CD4-positive, alpha-beta T cell treated with Interleukin-12 subunit alpha and Interleukin-12 subunit beta, for 1 hour (primary cell): ENCODE data around the gene IQCN.

Experiments
- DNase-seq: peaks from one replicate; pipeline ENCODE4 v3.0.0-alpha.2; 2020

IQCN gene

DNA sequence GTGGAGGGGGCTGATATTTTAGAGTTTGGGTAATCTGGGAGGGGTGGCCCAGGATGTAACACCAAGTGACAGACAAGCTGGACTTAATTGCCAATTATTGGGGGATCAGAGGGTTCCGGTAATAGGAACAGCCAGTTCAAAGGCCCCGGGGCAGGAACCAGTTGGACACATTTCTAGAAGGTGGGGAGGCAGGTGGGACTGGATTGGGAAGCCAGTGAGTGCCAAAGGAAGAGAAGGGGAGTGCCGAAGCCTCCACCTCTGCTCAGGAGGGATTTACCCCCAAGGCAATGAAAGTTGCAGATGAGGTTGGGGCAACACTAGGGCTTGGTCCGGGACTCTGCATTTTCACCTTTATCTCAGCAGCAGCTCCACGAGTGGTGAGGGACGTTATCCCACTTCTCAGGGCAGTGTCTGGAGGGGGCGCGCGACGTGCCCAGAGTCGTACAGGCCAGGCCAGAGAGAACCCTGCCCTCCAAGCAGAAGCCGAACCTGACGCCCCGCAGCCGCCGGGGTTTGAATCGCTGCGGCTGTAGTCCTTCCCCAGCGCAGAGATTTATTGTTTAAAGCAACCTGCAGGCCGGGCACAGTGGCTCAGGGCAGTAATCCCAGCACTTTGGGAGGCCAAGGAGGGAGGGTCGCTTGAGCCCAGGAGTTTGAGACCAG, 12.9 kb upstream of the IQCN start:
- DNase-seq: no peak

DNA sequence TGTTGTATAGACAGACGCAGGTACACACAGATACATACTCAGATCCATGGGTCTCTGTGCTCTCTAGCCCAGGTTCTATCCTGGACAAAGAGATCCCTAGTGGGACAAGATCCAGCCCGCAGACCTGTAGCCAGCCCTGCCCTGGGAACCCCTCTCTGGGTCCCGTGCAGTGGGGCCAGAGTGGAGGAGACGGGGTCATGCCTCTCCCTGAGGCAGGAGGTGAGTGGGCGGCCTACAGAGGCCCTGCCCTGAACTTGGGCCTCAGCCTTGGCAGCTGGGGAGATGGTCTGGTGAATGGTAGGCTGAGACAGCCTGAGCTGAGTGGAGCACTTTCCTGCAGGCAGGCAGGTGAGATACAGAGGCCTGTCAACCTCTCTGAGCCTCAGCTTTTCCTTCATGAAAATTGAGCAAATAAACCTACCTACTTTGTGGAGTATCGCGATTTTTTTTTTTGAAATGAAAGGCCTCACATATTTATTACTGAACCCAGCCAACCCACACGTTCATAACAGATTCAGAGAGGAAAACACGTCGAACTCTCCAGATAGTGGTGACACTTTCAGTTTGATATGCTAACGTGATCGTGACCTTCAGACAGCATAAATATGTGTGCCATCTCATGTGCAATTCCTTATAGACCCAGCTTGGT, 10.6 kb upstream of the IQCN start:
- peak; percentile 49 for DNase-seq

DNA sequence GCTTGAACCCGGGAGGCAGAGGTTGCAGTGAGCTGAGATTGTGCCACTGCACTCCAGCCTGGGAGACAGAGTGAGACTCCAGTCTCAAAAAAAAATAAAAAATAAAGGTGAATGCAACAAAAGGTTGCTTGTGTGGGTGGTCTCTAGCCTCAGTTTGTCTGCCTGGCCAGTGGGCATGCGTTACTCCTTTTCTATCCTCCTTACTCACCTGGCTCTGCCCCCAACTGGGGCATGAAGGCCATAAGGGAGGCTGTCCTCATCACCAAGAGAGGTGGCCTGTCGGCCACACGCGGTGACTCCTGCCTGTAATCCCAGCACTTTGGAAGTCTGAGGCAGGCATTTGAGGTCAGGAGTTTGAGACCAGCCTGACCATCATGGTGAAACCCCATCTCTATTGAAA, 9.1 kb upstream of the IQCN start:
- DNase-seq: no peak

DNA sequence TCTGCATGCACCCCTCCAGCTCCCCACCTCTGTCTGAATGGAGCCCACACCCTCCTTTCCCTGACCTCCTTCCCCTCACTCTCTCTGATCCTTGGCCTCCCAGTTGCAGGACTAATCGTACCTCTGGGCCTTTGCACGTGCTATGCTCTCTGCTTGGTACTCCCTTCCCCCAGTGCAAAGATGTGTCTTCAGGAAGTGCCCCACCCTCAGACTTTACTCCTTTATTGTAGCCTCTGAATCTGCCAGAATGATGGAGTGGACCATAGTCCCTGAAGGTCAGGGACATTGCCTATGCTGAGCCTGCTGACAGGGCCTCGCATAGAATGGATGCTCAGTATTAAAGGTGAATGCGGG, 8.5 kb upstream of the IQCN start:
- peak; percentile 52 for DNase-seq

DNA sequence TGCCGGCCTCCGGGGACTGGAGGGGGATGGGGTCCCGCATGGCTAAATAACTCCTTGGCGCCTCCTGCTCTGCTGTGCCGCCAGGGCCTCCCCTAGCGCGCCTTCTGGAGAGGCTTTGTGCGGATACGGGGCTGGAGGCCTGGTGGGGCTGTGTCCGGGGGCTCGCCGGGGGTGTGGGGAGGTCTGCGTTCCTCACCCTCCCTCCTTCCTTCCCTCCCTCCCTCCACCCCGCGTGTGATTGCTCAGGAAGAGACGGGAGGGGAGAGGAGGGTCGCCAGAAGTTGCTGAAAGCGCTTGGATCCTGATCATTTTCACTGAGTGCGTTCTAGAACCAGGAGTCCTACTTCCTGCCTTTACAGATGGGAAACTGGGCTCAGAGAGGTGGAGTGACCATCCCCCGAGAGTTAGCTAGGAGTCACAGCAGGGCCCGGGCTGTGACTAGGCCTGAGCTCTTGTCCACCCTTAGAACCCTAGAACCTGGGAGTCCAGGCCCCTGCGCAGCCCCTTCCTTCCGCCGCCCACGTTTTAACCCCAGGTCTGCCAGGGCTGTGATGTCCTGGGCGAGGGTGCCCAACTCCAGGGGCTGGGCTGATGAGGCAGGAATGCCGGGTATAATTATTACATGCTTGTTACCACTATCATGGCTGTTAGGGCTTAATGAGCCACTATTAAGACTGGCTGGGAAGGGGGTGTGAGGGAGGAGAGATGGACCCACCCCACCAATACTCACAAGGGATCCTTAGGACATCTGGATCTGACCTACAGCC, 8.0 kb upstream of the IQCN start:
- DNase-seq: no peak

DNA sequence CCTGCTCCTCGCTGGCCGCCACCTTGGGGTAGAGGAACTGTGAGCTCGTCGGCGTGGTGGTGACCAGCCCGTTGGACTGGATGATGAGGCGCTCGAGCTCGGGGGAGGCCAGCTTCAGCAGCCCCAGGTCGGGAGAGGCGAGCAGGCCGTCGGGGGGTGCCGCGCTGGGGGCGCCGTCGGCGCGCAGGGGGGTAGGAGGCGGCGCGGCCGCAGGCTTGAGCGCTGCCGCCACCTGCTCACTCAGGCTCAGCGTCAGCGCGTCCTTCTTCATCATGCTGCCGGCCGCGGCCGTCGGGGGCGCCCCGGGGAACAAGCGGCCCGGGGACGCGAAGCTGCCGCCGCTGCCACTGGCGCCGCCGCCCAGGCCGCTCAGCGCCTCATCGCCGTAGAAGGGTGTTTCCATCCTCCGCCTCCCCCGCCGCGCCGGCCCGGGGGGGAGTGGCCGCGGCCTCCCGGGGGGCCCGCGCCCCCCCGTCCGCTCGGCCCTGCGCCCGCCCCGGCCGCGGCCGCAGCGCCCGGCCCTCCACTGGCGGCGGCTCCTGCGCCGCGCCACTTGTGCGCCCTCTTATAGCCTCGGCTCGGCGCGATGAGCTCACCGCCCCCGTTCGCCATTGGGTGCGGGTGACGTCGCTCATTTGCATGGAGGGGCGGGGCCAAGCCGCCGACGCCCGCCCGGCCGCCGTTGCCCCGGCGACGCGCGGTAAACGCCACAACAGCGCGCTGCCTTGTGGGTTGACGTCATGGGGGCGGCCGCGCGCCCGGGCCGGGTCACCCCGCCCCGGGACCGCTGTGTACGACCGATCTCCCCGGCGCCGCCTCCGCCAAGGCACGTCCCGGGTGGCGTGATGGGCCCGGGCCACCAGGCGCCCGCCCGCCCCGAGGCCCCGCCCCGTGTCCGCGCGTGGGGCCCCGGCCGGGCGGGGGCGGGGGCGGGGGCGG, 7.1 kb upstream of the IQCN start, which contains the start of gene JUND:
JUND (minus strand) TSS at position 541 of the 939 bp plus-strand sequence; CDS start at position 403, 138 bp downstream.
- peak; percentile 99 for DNase-seq

DNA sequence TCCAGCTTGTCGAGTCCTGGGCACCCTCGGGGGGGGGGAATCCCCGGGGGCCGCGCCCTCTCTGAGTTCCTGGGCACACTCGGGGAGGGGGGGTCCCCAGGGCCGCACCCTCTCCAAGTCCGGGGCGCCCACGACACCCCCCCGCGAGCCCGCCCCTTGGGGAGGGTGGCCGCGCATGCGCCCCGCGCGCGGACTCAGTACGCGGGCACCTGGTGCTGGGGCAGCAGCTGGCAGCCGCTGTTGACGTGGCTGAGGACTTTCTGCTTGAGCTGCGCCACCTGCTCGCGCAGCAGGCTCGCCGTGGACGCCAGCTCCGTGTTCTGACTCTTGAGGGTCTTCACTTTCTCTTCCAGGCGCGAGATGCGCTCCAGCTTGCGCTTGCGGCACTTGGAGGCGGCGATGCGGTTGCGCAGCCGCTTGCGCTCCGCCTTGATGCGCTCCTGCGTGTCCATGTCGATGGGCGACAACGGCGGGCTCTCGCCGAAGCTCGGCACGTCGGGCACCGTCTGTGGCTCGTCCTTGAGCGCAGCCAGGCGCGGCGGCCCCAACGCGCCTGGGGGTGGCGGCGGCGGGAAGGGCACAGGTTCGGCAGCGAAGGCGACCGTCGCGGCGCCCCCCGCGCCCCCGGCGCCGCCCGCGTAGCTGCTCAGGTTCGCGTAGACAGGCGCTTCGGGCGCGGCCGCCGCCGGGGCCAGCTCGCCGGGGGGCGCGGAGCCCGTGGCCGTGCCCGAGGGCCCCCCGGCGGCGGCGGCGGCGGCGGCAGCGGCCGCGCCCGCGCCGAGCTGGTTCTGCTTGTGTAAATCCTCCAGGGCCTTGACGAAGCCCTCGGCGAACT, 6.2 kb upstream of the IQCN start:
- peak; percentile 86 for DNase-seq

DNA sequence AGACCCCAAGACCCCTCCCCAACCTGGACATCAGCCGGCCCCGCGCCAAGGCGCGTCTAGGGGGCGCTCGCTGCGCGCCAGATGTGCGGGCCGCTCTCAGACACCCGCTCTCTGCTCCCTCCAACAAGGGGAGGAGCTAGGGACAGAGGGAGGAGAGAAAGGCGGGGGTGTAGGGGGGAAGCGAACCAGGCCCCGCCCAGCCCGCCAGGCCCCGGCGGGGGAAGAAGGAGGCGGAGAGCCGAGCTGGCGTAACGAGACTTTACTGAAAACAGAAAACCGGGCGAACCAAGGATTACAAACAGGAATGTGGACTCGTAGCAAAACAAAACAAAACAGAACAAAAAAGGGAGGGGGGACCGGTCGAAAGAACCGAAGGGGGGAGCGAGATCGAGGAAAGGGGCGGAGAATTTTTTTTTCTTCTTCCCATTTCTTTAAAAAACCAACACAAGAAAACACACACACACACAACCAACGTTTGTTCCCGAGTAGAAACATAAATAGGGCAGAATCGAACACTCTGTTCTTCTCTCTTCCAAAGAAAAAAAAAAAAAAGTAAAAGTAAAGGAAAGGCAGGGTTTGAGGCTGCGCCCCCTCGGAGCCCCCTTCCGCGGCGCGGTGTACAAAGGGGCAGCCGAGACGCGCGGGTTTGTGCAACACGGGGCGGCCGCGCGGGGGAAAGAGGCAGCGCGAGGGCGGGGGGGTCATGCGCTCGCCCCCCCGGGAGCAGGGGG, 5.4 kb upstream of the IQCN start:
- peak; percentile 94 for DNase-seq

DNA sequence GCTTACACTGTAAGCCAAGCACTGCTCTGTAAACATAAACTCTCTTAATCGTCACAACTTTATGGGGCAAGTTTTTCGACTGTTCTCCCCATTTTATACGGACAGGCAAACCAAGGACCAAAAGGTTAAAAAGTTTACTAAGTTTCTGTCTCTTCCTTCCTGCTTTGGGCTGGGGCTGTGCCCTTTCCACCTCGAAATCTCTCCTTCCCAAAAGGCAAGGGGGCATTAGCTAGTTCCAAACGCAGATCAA, 4.9 kb upstream of the IQCN start:
- no peak for DNase-seq

DNA sequence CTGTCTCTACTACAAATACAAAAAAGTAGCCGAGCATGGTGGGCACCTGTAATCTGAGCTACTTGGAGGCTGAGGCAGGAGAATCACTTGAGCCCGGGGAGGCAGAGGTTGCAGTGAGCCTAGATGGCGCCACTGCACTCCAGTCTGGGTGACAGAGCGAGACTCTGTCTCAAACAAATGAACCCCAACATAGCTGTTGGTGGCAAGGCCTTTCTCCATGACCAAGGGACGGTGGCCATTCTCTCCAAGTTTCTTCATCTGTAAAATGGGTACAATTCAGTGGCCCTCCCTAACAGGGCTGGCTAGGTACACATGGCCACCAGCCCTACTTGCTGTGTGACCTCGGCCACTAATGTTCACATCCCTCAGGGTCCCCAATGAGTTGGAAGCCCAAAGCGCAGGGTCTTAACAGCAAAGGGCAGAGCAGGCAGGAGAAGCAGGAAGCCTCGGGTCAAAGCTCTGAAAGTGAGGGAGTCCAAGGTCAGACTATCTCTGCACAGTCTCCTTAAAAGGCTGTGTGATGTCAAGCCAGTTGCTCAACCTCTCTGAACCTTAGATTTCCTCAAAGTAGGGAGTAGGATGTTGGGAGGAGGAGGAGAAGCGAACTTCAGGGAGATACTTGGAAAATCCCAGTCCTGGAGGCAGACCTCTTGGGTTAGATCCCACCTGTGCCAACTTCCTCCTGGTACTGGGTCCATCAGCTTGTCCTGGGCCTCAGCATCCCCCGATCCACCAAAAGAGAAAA, 4.4 kb upstream of the IQCN start:
- DNase-seq: peak; percentile 72

DNA sequence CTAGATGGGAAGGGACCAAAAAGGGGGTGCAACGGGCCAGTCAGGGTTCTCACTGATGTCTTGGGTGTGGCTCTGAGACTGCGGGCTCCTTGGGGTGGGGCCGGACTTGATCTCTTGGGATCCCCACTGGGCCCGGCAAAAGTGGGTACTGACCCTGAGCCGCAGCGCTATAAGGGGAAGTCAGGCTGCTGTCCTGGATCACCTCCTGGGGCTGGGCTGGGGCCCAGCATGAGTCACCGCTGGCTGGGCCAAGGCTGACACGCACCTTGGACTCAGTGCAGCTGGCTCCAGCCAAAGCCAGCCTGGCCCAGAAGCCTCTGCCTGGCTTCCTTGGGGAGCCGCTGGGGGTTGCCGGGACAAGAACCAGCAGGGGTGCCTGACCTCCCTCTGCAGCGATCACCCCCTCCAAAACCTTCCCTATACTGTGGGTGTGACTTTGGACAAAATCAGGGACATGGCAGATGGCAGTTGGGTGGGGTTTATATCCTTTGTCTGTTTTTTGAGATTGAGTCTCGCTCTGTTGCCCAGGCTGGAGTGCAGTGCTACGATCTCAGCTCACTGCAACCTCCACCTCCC, 617 bp upstream of the IQCN start:
- peak; percentile 51 for DNase-seq

DNA sequence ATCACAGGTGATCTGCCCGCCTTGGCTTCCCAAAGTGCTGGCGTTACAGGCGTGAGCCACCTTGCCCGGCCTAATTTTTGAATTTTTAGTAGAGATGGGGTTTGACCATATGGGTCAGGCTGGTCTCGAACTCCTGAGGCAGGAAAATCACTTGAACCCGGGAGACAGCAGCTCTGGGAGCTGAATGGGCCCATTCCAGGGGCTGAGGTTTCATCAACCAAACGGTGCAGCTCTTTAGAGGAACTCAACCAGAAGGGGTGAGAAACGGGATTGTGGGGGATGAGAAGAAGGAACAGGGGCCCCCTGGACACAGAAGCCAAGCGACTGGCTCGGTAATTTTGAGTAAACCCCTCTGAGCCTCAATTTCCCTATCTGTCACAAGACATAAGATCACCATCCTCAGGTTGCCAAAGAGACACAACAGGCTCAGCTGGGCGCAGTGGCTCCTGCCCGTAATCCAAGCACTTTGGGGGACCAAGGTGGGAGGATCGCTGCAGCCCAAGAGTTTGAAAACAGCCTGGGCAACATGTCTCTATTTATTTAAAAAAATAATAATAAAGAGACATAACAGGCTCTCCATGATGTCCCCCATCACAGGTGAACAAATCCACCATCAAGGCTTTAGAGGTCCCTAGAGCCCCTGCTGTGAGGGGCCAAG, 562 bp downstream of the IQCN start:
- DNase-seq: peak; percentile 45

DNA sequence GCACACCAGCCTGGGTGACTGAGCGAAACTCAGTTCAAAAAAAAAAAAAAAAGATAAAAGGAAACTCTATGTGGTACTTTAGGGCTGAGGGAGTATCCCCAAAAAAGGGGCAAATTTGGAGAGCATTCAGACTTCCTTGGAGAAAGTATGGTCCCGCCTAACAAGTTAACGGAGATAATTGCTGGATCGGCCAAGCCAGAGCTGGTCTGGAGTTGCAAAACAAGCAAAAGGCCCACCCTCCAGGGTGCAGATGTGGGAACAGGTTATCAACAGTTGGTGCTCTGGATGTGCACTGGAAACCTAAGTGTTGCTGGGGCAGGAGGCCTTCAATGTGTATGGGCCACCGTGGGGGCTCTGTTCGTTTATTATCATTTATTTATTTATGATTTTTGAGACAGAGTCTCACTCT, 2.8 kb downstream of the IQCN start:
- peak; percentile 56 for DNase-seq

DNA sequence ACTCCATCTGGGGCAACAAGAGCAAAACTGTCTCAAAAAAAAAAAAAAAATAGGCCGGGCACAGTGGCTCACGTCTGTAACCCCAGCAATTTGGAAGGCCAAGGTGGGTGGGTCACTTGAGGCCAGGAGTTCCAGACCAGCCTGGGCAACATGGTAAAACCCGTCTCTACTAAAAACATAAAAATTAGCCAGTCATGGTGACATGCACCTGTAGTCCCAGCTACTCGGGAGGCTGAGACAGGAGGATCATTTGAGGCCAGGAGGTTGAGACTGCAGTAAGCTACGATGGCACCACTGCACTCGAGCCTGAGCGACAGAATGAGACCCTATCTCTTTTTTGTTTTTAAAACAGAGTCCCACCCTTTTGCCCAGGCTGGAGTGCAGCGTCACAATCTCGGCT, 3.9 kb downstream of the IQCN start:
- DNase-seq: no peak

DNA sequence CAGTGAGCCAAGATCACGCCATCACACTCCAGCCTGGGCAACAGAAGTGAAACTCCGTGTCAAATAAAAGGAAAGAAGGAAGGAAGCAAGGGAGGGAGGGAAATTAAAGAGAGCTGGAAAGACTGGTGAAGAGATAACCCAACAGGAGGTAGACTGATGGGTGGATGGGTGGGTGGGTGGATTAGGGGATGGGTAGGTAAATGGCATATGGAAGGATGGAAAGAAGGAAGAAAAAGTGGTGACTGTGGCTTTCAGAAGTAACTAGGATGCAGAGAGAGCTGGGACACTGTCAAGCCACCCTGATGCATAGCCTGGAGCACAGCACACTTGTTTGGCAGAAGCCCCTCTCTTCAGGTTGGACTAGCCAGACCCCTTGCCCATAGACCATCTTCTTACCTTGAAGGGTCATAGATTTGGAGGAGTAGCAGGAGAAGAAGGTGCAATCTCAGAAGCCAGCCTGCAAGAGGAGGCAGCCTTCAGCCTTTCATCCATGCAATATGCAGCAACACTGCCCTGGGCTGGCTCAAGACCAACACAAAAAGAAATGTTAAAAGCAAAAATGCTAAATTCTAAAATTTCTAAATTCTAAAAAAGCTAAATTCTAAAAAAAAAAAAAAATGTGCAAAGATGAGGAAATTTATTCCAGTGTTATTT, 5.1 kb downstream of the IQCN start:
- no peak for DNase-seq

DNA sequence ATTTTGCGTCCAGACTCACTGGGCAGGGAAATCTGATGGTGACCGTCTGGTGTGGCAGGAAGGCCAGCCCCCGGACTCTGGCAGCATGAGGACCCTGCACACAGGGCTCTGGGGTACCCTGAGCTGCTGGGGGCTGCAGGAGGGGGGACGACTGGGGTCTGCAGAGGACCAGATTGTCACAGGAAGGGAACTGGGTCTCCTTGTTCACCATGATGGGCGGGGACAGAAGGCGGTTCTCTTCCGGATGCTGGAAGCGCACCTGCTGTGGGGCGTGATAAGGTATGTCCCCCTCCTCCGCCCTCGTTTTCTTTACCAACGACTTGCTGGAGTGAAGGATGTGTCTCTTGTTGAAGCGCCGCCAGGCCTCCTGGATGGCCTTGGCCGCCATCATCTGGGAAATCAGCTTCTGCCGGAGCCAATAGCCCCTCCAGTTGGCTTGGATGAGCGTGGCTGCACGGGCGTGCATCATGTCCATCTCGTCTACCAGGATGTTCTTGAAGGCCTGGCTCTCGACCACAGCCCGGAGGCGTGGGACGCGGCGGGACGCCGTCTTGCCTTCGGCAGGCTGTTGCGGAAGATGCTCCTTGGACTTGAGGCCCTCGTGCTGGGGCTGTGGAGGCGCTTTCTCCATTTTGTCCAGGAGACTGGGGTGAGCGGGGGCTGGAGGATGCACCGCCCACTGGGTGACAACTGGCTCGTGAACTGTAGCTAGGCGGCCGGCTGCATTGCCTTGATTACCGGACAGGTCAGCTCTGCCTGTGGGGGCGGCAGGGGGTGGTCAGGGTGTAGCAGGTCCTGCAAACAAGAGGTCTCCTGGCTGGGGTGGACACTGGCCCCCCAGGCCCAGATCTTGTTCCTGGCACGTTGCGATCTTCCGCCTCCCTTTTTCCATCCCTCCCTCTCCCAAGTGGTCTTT, 7.2 kb downstream of the IQCN start:
- DNase-seq: no peak

DNA sequence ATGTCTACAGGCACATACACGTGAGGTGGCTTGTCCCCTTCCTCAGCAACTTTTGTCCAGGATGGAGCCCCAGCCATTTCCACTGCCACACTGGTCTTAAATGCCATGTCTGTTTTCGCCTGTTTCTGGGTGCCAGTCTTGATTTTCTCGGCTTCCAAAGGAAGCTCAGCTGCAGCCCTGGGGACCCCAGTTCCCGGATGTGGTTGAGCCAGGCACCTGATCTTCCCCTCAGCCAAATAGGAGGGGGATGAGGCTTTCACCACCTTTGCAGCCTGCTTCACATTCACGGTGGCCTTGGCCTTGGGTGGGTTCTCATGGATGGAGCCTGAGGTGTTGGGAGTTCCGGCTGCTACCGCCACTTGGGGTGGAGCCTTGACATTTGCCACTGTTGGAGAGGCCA, 8.7 kb downstream of the IQCN start:
- DNase-seq: no peak

DNA sequence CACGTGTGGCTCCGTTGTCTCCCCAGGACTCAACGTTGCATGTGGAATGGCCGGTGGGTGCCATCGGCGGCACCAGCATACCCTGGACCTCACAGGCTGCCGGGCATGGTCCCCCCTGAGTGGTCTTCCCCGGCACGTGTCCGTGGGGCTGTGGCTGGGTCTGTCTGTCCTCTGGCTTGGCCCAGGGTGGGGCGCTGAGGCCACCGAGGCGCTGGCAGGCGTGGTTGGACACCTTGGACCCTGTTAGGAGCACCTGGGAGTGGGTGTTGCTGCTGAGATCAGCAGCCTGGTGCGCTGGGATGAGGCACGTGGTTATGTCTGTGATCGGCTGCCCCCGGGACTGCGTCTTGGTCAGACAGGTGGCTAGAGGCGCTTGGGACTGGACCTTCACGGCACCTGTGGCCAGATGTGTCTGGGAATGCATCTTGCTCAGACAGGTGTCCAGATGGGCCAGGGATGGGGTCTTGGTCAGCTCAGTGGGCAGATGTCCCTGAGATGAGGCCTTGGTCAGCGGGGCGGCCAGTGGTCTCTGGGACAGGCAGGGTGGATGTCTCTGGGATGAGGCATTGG, 9.2 kb downstream of the IQCN start:
- DNase-seq: no peak
